ENCODE measurements around the gene ZC3H10.

DNA sequence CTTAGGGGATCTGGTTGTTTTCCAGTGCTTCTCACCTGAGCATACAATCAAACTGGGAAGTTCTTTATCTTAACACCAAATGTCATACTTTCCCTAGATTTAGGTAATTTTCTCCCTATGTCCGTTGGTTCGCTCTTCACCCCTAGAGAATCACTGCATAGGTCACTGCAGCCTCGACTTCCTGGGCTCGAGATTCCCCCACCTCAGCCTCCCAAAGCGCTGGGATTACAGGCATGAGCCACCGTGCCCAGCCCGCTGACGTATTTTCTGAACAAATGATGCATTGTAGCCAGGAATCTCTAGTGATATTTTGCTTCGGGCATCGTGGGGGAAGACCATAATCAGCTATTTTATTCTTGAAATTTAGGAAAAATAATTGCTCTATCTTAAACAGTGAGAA is 2.7 kb upstream of the ZC3H10 start:
- TF ChIP-seq RBBP5 (IDR thresholded peaks at IDR 0.05; ENCODE audit: borderline replicate concordance, low read depth, low read length) (no peak), EP300 (IDR thresholded peaks at IDR 0.05; ENCODE audit: borderline replicate concordance in 1 of 2, low read depth in 2 of 2, low read length in 2 of 2) (no peak), POLR2A (IDR thresholded peaks at IDR 0.05; ENCODE audit: control extremely low read depth in 1 of 2, low read depth in 2 of 2, low read length in 2 of 2) (no peak), TEAD4 (IDR thresholded peaks at IDR 0.05; ENCODE audit: low read depth, low read length) (no peak), FOSL1 (IDR thresholded peaks at IDR 0.05; ENCODE audit: insufficient read depth, low read depth, low read length) (no peak), RFX5 (IDR thresholded peaks at IDR 0.05; ENCODE audit: borderline replicate concordance, low read depth, low read length) (no peak), ZNF274 (IDR thresholded peaks at IDR 0.05; ENCODE audit: borderline replicate concordance, extremely low read depth, low read length) (no peak), MAFK (IDR thresholded peaks at IDR 0.05; ENCODE audit: low read depth, low read length) (no peak), CREB1 (IDR thresholded peaks at IDR 0.05) (no peak), CEBPB (IDR thresholded peaks at IDR 0.05; ENCODE audit: low read depth, low read length) (no peak), JUN (IDR thresholded peaks at IDR 0.05; ENCODE audit: low read depth, low read length) (no peak)
- TF ChIP-seq, protein P1, sequence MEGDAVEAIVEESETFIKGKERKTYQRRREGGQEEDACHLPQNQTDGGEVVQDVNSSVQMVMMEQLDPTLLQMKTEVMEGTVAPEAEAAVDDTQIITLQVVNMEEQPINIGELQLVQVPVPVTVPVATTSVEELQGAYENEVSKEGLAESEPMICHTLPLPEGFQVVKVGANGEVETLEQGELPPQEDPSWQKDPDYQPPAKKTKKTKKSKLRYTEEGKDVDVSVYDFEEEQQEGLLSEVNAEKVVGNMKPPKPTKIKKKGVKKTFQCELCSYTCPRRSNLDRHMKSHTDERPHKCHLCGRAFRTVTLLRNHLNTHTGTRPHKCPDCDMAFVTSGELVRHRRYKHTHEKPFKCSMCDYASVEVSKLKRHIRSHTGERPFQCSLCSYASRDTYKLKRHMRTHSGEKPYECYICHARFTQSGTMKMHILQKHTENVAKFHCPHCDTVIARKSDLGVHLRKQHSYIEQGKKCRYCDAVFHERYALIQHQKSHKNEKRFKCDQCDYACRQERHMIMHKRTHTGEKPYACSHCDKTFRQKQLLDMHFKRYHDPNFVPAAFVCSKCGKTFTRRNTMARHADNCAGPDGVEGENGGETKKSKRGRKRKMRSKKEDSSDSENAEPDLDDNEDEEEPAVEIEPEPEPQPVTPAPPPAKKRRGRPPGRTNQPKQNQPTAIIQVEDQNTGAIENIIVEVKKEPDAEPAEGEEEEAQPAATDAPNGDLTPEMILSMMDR (IDR thresholded peaks at IDR 0.05; ENCODE audit: control extremely low read depth in 1 of 3, insufficient read depth in 1 of 3, low read depth in 1 of 3, low read length in 3 of 3): no peak
- TF ChIP-seq, protein P2, sequence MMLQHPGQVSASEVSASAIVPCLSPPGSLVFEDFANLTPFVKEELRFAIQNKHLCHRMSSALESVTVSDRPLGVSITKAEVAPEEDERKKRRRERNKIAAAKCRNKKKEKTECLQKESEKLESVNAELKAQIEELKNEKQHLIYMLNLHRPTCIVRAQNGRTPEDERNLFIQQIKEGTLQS (IDR thresholded peaks at IDR 0.05; ENCODE audit: insufficient read depth, low read depth, low read length): no peak
- TF ChIP-seq, protein P3, sequence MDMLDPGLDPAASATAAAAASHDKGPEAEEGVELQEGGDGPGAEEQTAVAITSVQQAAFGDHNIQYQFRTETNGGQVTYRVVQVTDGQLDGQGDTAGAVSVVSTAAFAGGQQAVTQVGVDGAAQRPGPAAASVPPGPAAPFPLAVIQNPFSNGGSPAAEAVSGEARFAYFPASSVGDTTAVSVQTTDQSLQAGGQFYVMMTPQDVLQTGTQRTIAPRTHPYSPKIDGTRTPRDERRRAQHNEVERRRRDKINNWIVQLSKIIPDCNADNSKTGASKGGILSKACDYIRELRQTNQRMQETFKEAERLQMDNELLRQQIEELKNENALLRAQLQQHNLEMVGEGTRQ (IDR thresholded peaks at IDR 0.05; ENCODE audit: low read length): no peak

Measured in H1 (cell line).